Mesenchymal stem cell (in vitro differentiated cells and primary cell): ENCODE data around the gene PAK4.

Source experiments
- DNase-seq: peaks from one replicate; pipeline ENCODE4 v3.0.0-alpha.2; 2013
- H2AFZ ChIP-seq: one replicate; pipeline ENCODE4 v1.6.1; 2013; ENCODE audit warnings: low read depth, mild to moderate bottlenecking, control low read depth, inconsistent platforms, low read length, moderate library complexity
- H2AK5ac ChIP-seq: 2 replicates; pipeline ENCODE4 v1.6.1; 2013; ENCODE audit warnings: low read length, moderate library complexity, mild to moderate bottlenecking, inconsistent platforms; ENCODE audit not compliant: severe bottlenecking
- H2BK120ac ChIP-seq: one replicate; pipeline ENCODE4 v1.6.1; 2013; ENCODE audit warnings: low read depth, mild to moderate bottlenecking, inconsistent platforms, low read length, moderate library complexity
- H2BK12ac ChIP-seq, 2 experiments: one replicate each; pipeline ENCODE4 v1.6.1; 2013; ENCODE audit warnings: inconsistent platforms in 2 of 2, low read length in 2 of 2, mild to moderate bottlenecking in 2 of 2, moderate library complexity in 2 of 2, control low read depth in 1 of 2
- H2BK15ac ChIP-seq: one replicate; pipeline ENCODE4 v1.6.1; 2013; ENCODE audit warnings: mild to moderate bottlenecking, low read depth, inconsistent platforms; ENCODE audit not compliant: poor library complexity, severe bottlenecking
- H2BK5ac ChIP-seq: 2 replicates; pipeline ENCODE4 v1.6.1; 2013; ENCODE audit warnings: low read depth, mild to moderate bottlenecking, low read length, control low read depth, inconsistent platforms; ENCODE audit not compliant: poor library complexity, severe bottlenecking
- H3K14ac ChIP-seq, 2 experiments: one replicate each; pipeline ENCODE4 v1.6.1; 2013; ENCODE audit warnings: inconsistent platforms in 2 of 2, low read length in 2 of 2, control low read depth in 1 of 2, mild to moderate bottlenecking in 1 of 2, moderate library complexity in 1 of 2
- H3K18ac ChIP-seq, 2 experiments: one replicate each; pipeline ENCODE4 v1.6.1; 2013; ENCODE audit warnings: inconsistent platforms in 2 of 2, low read length in 2 of 2, control low read depth in 1 of 2, low read depth in 1 of 2, mild to moderate bottlenecking in 1 of 2
- H3K23ac ChIP-seq, 2 experiments: one replicate each; pipeline ENCODE4 v1.6.1; 2013; ENCODE audit warnings: inconsistent platforms in 2 of 2, low read length in 2 of 2, mild to moderate bottlenecking in 2 of 2, moderate library complexity in 2 of 2, control low read depth in 1 of 2
- H3K27ac ChIP-seq: 2 replicates; pipeline ENCODE4 v1.5.1; 2013; ENCODE audit warnings: mild to moderate bottlenecking, moderate library complexity, low read length, control low read depth, inconsistent platforms; ENCODE audit not compliant: poor library complexity, severe bottlenecking
- H3K27me3 ChIP-seq, 2 experiments: 2 replicates each; pipeline versions ENCODE4 v1.6.1 to v1.7.0; 2013; ENCODE audit warnings: low read length in 2 of 2, mild to moderate bottlenecking in 2 of 2, moderate library complexity in 2 of 2, control low read depth in 1 of 2, inconsistent platforms in 1 of 2; ENCODE audit not compliant: control insufficient read depth in 1 of 2, insufficient read depth in 1 of 2
- H3K36me3 ChIP-seq, 2 experiments: 2 replicates each; pipeline versions ENCODE4 v1.6.1 to v1.7.0; 2013; ENCODE audit warnings: low read length in 2 of 2, control low read depth in 1 of 2, inconsistent platforms in 1 of 2, low read depth in 1 of 2, mild to moderate bottlenecking in 1 of 2; ENCODE audit not compliant: insufficient read depth in 2 of 2, control insufficient read depth in 1 of 2
- H3K4ac ChIP-seq, 2 experiments: one replicate each; pipeline ENCODE4 v1.6.1; 2013; ENCODE audit warnings: inconsistent platforms in 2 of 2, low read length in 2 of 2, mild to moderate bottlenecking in 2 of 2, moderate library complexity in 2 of 2, control low read depth in 1 of 2, low read depth in 1 of 2
- H3K4me1 ChIP-seq: 2 replicates; pipeline ENCODE4 v1.6.1; 2013; ENCODE audit warnings: low read depth, low read length, control low read depth; ENCODE audit not compliant: control insufficient read depth, insufficient read depth
- H3K4me2 ChIP-seq: 2 replicates; pipeline ENCODE4 v1.6.1; 2013; ENCODE audit warnings: low read length, mild to moderate bottlenecking, inconsistent platforms; ENCODE audit not compliant: poor library complexity, severe bottlenecking
- H3K4me3 ChIP-seq, 2 experiments: 2 replicates each; pipeline versions ENCODE4 v1.5.1 to v1.7.0; 2013; ENCODE audit warnings: low read length in 2 of 2, mild to moderate bottlenecking in 2 of 2, control low read depth in 1 of 2, low read depth in 1 of 2; ENCODE audit not compliant: insufficient read depth in 1 of 2
- H3K79me1 ChIP-seq: replicated peaks from 2 replicates; pipeline ENCODE4 v1.6.1; 2013; ENCODE audit warnings: mild to moderate bottlenecking, control low read depth, low read length, inconsistent platforms; ENCODE audit not compliant: poor library complexity, severe bottlenecking
- H3K9ac ChIP-seq: 2 replicates; pipeline ENCODE4 v1.7.0; 2013; ENCODE audit warnings: mild to moderate bottlenecking, low read length, moderate library complexity
- H3K9me3 ChIP-seq: 2 replicates; pipeline ENCODE4 v1.7.0; 2013; ENCODE audit warnings: mild to moderate bottlenecking, low read length; ENCODE audit not compliant: control insufficient read depth
- H4K8ac ChIP-seq: one replicate; pipeline ENCODE4 v1.6.1; 2013; ENCODE audit warnings: inconsistent platforms, mild to moderate bottlenecking, low read length, moderate library complexity
- H4K91ac ChIP-seq: one replicate; pipeline ENCODE4 v1.6.1; 2013; ENCODE audit warnings: mild to moderate bottlenecking, low read length, inconsistent platforms
- WGBS: methylation state at CpG from one replicate; pipeline ENCODE4 v1.1.7; 2013; ENCODE audit warnings: mixed read lengths; 5-methylcytosine and 5-hydroxymethylcytosine counted together

PAK4 gene

GRCh38 chr19:39207293-39207836, 81.8 kb downstream of the PAK4 start:
- Histone ChIP-seq H2BK12ac (no peak overlapping the region), H3K4me2 (no peak overlapping the region), H3K9ac (no peak overlapping the region), H2BK5ac (no peak overlapping the region), H3K18ac (no peak overlapping the region), H3K36me3 (no peaks in the 10 kb centered on the region), H2AFZ (no peak overlapping the region), H3K4ac (no peak overlapping the region), H3K4me3 (no peak overlapping the region), H3K27ac (no peak overlapping the region), H3K14ac (no peak overlapping the region), H2BK15ac (no peak overlapping the region), H3K79me1 (no peaks in the 10 kb centered on the region), H2AK5ac (no peak overlapping the region), H3K27me3 (peaks cover 45 to 59% of the 10 kb centered on the region in 2 experiments), H3K23ac (no peak overlapping the region), H4K8ac (no peak overlapping the region), H2BK120ac (no peak overlapping the region), H3K9me3 (no peaks in the 10 kb centered on the region), H4K91ac (no peak overlapping the region), H3K4me1 (peaks cover 1% of the 10 kb centered on the region)
- DNase-seq, result no peak
- 88% methylated on average over 3 of the region's 6 CpGs for WGBS

GRCh38 chr19:39208175-39208795, 82.7 kb downstream of the PAK4 start:
- no peak overlapping the region for H3K4ac ChIP-seq
- H3K9ac ChIP-seq, result no peak overlapping the region
- H3K36me3 ChIP-seq, result no peaks in the 10 kb centered on the region
- peak overlapping the region in 1 of 2 experiments; percentile 94 for H3K23ac ChIP-seq
- H3K4me3 ChIP-seq, result no peak overlapping the region
- WGBS, result 80% methylated on average over 9 of the region's 9 CpGs
- no peak overlapping the region for H2AFZ ChIP-seq
- H3K9me3 ChIP-seq, result no peaks in the 10 kb centered on the region
- no peak overlapping the region for H2BK120ac ChIP-seq
- H3K4me2 ChIP-seq, result no peak overlapping the region
- H2AK5ac ChIP-seq, result no peak overlapping the region
- no peak overlapping the region for H4K8ac ChIP-seq
- H3K79me1 ChIP-seq, result no peaks in the 10 kb centered on the region
- H3K14ac ChIP-seq, result no peak overlapping the region
- H2BK12ac ChIP-seq, result no peak overlapping the region
- no peak overlapping the region for H2BK15ac ChIP-seq
- H3K18ac ChIP-seq, result no peak overlapping the region
- H3K27me3 ChIP-seq, result peaks cover 37 to 50% of the 10 kb centered on the region in 2 experiments
- DNase-seq, result no peak
- no peak overlapping the region for H4K91ac ChIP-seq
- H3K4me1 ChIP-seq, result peaks cover 1% of the 10 kb centered on the region
- H2BK5ac ChIP-seq, result no peak overlapping the region
- H3K27ac ChIP-seq, result no peak overlapping the region

- Histone ChIP-seq H3K9me3 (no peaks in the 10 kb centered on the region), H3K14ac (no peak overlapping the region), H3K4me2 (no peak overlapping the region), H2BK120ac (no peak overlapping the region), H2AK5ac (no peak overlapping the region), H3K36me3 (no peaks in the 10 kb centered on the region), H3K18ac (no peak overlapping the region), H2AFZ (no peak overlapping the region), H2BK5ac (no peak overlapping the region), H3K9ac (no peak overlapping the region), H3K4me1 (peaks cover 1% of the 10 kb centered on the region), H3K23ac (no peak overlapping the region), H4K91ac (no peak overlapping the region), H3K27ac (no peak overlapping the region), H3K4ac (no peak overlapping the region), H2BK15ac (no peak overlapping the region), H3K27me3 (peaks cover 30 to 40% of the 10 kb centered on the region in 2 experiments), H3K79me1 (no peaks in the 10 kb centered on the region), H4K8ac (no peak overlapping the region), H3K4me3 (no peak overlapping the region), H2BK12ac (no peak overlapping the region)
- 91% methylated on average over 6 of the region's 7 CpGs for WGBS
- no peak for DNase-seq
Observed at GRCh38 chr19:39209196-39209595, 83.6 kb downstream of the PAK4 start.

- no peak overlapping the region for H3K23ac ChIP-seq
- H3K27ac ChIP-seq, result no peak overlapping the region
- no peak overlapping the region for H2AFZ ChIP-seq
- H3K9me3 ChIP-seq, result peaks cover 4% of the 10 kb centered on the region
- H2BK120ac ChIP-seq, result no peak overlapping the region
- H3K4me1 ChIP-seq, result peaks cover 1% of the 10 kb centered on the region
- DNase-seq, result no peak
- H3K4me3 ChIP-seq, result no peak overlapping the region
- no peak overlapping the region for H3K4me2 ChIP-seq
- H3K4ac ChIP-seq, result no peak overlapping the region
- no peak overlapping the region for H2AK5ac ChIP-seq
- H2BK5ac ChIP-seq, result no peak overlapping the region
- no peak overlapping the region for H2BK12ac ChIP-seq
- H3K79me1 ChIP-seq, result no peaks in the 10 kb centered on the region
- no peak overlapping the region for H4K8ac ChIP-seq
- 70% methylated on average over 13 of the region's 13 CpGs for WGBS
- H2BK15ac ChIP-seq, result no peak overlapping the region
- H3K27me3 ChIP-seq, result peaks cover 21 to 33% of the 10 kb centered on the region in 2 experiments
- no peak overlapping the region for H4K91ac ChIP-seq
- no peak overlapping the region for H3K9ac ChIP-seq
- no peak overlapping the region for H3K14ac ChIP-seq
- no peaks in the 10 kb centered on the region for H3K36me3 ChIP-seq
- H3K18ac ChIP-seq, result no peak overlapping the region
Observed at GRCh38 chr19:39211731-39212374, 86.3 kb downstream of the PAK4 start.
